ENCODE results near the gene CENPVL3. TPM values are rescaled to one million over a fixed set of nuclear protein-coding genes. Genes with fewer than 3 reads are reported as not detected.

The CENPVL3 gene
- total and polyA plus RNA-seq, 2 of the 4 experiments (the other 2 are of a cell fraction): not detected

- H3K23ac ChIP-seq (ENCODE audit: low read depth, low read length): no peak overlapping the region
- H3K9ac ChIP-seq (ENCODE audit: low read depth, low read length): no peak overlapping the region
- H2AK9ac ChIP-seq (replicated peaks; ENCODE audit: low read depth, low read length, poor library complexity): no peak overlapping the region
- POLR2A ChIA-PET (ENCODE audit: unreplicated experiment): no interaction called here
- no peak overlapping the region for H3K18ac ChIP-seq (ENCODE audit: low read depth, low read length)
- no peak overlapping the region for H4K8ac ChIP-seq (ENCODE audit: low read depth in 2 of 2, low read length in 2 of 2)
- H4K5ac ChIP-seq (ENCODE audit: low read depth, low read length): no peak overlapping the region
- H2AFZ ChIP-seq (replicated peaks; ENCODE audit: low read length, poor library complexity): no peak overlapping the region
- intact Hi-C loops (cut with micrococcal nuclease): no loop called here
- no peak overlapping the region for H3K27ac ChIP-seq (ENCODE audit: insufficient read depth, low read length)
- ATAC-seq (ENCODE audit: low read depth) (no peak), DNase-seq (no peak)
- no peak overlapping the region for H3K4ac ChIP-seq (ENCODE audit: low read depth, low read length)
- no peak overlapping the region for H2BK120ac ChIP-seq (ENCODE audit: low read depth, low read length)
- H3K36me3 ChIP-seq (ENCODE audit: control insufficient read depth, insufficient read depth, low read length): no peaks in the 10 kb centered on the region
- CTCF ChIA-PET: no interaction called here
- H4K20me1 ChIP-seq (ENCODE audit: insufficient read depth, low read length): no peaks in the 10 kb centered on the region
- no peak overlapping the region for H3K4me2 ChIP-seq (ENCODE audit: low read depth, low read length)
- H3K9me1 ChIP-seq (ENCODE audit: insufficient read depth, low read length): no peaks in the 10 kb centered on the region
- H2AK5ac ChIP-seq (ENCODE audit: low read depth, low read length): no peak overlapping the region
- H2BK5ac ChIP-seq (ENCODE audit: low read depth, low read length, poor library complexity, severe bottlenecking): no peak overlapping the region
- H3K4me1 ChIP-seq (ENCODE audit: control insufficient read depth, insufficient read depth, low read length): no peaks in the 10 kb centered on the region
- H3K27me3 ChIP-seq (ENCODE audit: control insufficient read depth, insufficient read depth, low read length): peaks cover 6% of the 10 kb centered on the region
- H2BK15ac ChIP-seq (ENCODE audit: low read depth, low read length): no peak overlapping the region
- H3K14ac ChIP-seq (replicated peaks; ENCODE audit: low read depth, low read length): no peak overlapping the region
- BruUV-seq (replicated peaks): no TSS peak
- no peaks in the 10 kb centered on the region for H3K9me3 ChIP-seq (ENCODE audit: control insufficient read depth, insufficient read depth, low read length)
- in situ Hi-C loops (cut with MboI; ENCODE audit: low sequenced_read_pairs): no loop called here
- H2BK20ac ChIP-seq (ENCODE audit: low read depth, low read length): no peak overlapping the region
- 60% methylated on average over 1 of the region's 7 CpGs; no CpG with 5 or more reads in 1 of the 2 experiments for whole genome bisulfite sequencing, 2 experiments (ENCODE audit: extremely low coverage in 2 of 2, insufficient read length in 1 of 2)
- no peak overlapping the region for H3K56ac ChIP-seq (ENCODE audit: extremely low read depth, insufficient read depth, low read length)
- no peak overlapping the region for H4K91ac ChIP-seq (ENCODE audit: insufficient read depth, low read depth, low read length)
- no peaks in the 10 kb centered on the region for H3K79me1 ChIP-seq (ENCODE audit: low read depth in 1 of 2, low read length in 2 of 2)
- no peak overlapping the region for H3K4me3 ChIP-seq (ENCODE audit: insufficient read depth, low read depth, low read length)
- TF ChIP-seq SMC3 (IDR thresholded peaks at IDR 0.05; ENCODE audit: low read depth, low read length) (no peak), RAD21 (IDR thresholded peaks at IDR 0.05; ENCODE audit: low read length) (no peak), CTCF (conservative IDR thresholded peaks at IDR 0.05; ENCODE audit: low read depth, low read length) (no peak), USF2 (IDR thresholded peaks at IDR 0.05; ENCODE audit: low read depth, low read length) (no peak), POLR2A (IDR thresholded peaks at IDR 0.05; ENCODE audit: low read depth, low read length) (no peak), ELK1 (IDR thresholded peaks at IDR 0.05; ENCODE audit: borderline replicate concordance, low read depth, low read length) (no peak), CEBPB (IDR thresholded peaks at IDR 0.05; ENCODE audit: low read depth, low read length) (no peak), FOS (IDR thresholded peaks at IDR 0.05; ENCODE audit: low read depth, low read length) (no peak), CHD1 (IDR thresholded peaks at IDR 0.05; ENCODE audit: low read depth, low read length) (no peak), RFX5 (IDR thresholded peaks at IDR 0.05; ENCODE audit: low read depth, low read length) (no peak), BHLHE40 (IDR thresholded peaks at IDR 0.05; ENCODE audit: low read depth, low read length) (no peak), MAFK (IDR thresholded peaks at IDR 0.05; ENCODE audit: low read depth, low read length) (no peak), NFE2L2 (IDR thresholded peaks at IDR 0.05; ENCODE audit: low read depth, low read length) (no peak), RCOR1 (IDR thresholded peaks at IDR 0.05; ENCODE audit: insufficient replicate concordance, low read length) (no peak)
- dilution Hi-C loops (cut with HindIII; ENCODE audit: low sequenced_read_pairs, unreplicated experiment): no loop called here
Measured at GRCh38 chrX:51598899-51599298, 19.8 kb downstream of the CENPVL3 start.

All from IMR-90 (cell line).